Measurements from ENCODE around the gene ZNF738.
"Not testable (repeated sequence)": the region's sequence is repeated elsewhere in the genome, so short reads cannot be mapped to it uniquely, and the experiment has no call there.

Gene ZNF738
- 5.5 to 11.3 reads per million in 2 experiments for total RNA-seq

- peak; percentile 63 for DNase-seq (ENCODE audit: low read depth)
These were observed at the start of gene ZNF738 for GRCh38 chr19:21358768-21359451. ZNF738 (plus strand) TSS chr19:21359000; CDS start chr19:21359141, 141 bp downstream.

- DNase-seq (ENCODE audit: low read depth) = not testable (repeated sequence)
These were observed 46.0 kb upstream of the ZNF738 start for GRCh38 chr19:21312807-21313206.

GRCh38 chr19:21314676-21315075 is 44.1 kb upstream of the ZNF738 start:
- DNase-seq (ENCODE audit: low read depth) = no peak

GRCh38 chr19:21317821-21318220 is 41.0 kb upstream of the ZNF738 start:
- no peak for DNase-seq (ENCODE audit: low read depth)

- no peak for DNase-seq (ENCODE audit: low read depth)
These were observed 37.7 kb upstream of the ZNF738 start for GRCh38 chr19:21321134-21321533.

- DNase-seq (ENCODE audit: low read depth) = no peak
These were observed 36.8 kb upstream of the ZNF738 start for GRCh38 chr19:21321996-21322395.

GRCh38 chr19:21322528-21322927 is 36.3 kb upstream of the ZNF738 start:
- DNase-seq (ENCODE audit: low read depth) = no peak

- no peak for DNase-seq (ENCODE audit: low read depth)
These were observed 35.8 kb upstream of the ZNF738 start for GRCh38 chr19:21323000-21323399.

GRCh38 chr19:21326169-21326568 is 32.6 kb upstream of the ZNF738 start:
- DNase-seq (ENCODE audit: low read depth) = no peak

- no peak for DNase-seq (ENCODE audit: low read depth)
These were observed 30.4 kb upstream of the ZNF738 start for GRCh38 chr19:21328406-21328805.

- peak; percentile 65 for DNase-seq (ENCODE audit: low read depth)
These were observed 29.8 kb upstream of the ZNF738 start, which contains the start of gene ZNF708 for GRCh38 chr19:21328885-21329605. ZNF708 (minus strand) TSS chr19:21329410; CDS start chr19:21329212, 198 bp downstream.

GRCh38 chr19:21335721-21336120 is 23.1 kb upstream of the ZNF738 start:
- no peak for DNase-seq (ENCODE audit: low read depth)

GRCh38 chr19:21344841-21345240 is 14.0 kb upstream of the ZNF738 start:
- DNase-seq (ENCODE audit: low read depth) = not testable (repeated sequence)

- no peak for DNase-seq (ENCODE audit: low read depth)
These were observed 6.0 kb upstream of the ZNF738 start for GRCh38 chr19:21352830-21353229.

GRCh38 chr19:21362291-21362690 is 3.5 kb downstream of the ZNF738 start:
- no peak for DNase-seq (ENCODE audit: low read depth)

- no peak for DNase-seq (ENCODE audit: low read depth)
These were observed 25.3 kb downstream of the ZNF738 start for GRCh38 chr19:21383980-21384582.

GRCh38 chr19:21396121-21396520 is 37.3 kb downstream of the ZNF738 start:
- DNase-seq (ENCODE audit: low read depth) = no peak

- DNase-seq (ENCODE audit: low read depth) = peak; percentile 86
These were observed 38.2 kb downstream of the ZNF738 start, which contains the start of gene ZNF493 for GRCh38 chr19:21396893-21397572. ZNF493 (plus strand) TSS chr19:21397133; CDS start chr19:21397238, 105 bp downstream.

GRCh38 chr19:21398851-21399250 is 40.1 kb downstream of the ZNF738 start:
- DNase-seq (ENCODE audit: low read depth) = no peak

- DNase-seq (ENCODE audit: low read depth) = no peak
These were observed 43.6 kb downstream of the ZNF738 start for GRCh38 chr19:21402303-21402985.

GRCh38 chr19:21410166-21410565 is 51.4 kb downstream of the ZNF738 start:
- no peak for DNase-seq (ENCODE audit: low read depth)

- no peak for DNase-seq (ENCODE audit: low read depth)
These were observed 63.4 kb downstream of the ZNF738 start for GRCh38 chr19:21422244-21422643.
